ENCODE measurements around the gene IRX5. TPM values are rescaled to one million over a fixed set of nuclear protein-coding genes. Genes with fewer than 3 reads are reported as not detected.

The IRX5 gene
- total RNA-seq: 69.1 and 93.0 TPM in 2 replicates
- polyA plus RNA-seq: 22.0 and 24.7 TPM in 2 replicates

- Histone ChIP-seq H3K27ac (peak within 1 kb of the TSS; percentile 94), H3K36me3 (peaks cover 6% of the 10 kb centered on the region), H3K4me3 (peak within 1 kb of the TSS; percentile 96), H3K4me1 (ENCODE audit: low read depth) (peaks cover 18% of the 10 kb centered on the region), H3K9me3 (ENCODE audit: low read depth) (no peaks in the 10 kb centered on the region), H3K27me3 (no peaks in the 10 kb centered on the region)
- DNase-seq (ENCODE audit: low read depth in 1 of 2, low spot score in 1 of 2): peak; percentile 96 to 97
- TF ChIP-seq CTCF (IDR thresholded peaks at IDR 0.05; ENCODE audit: low read depth, low read length): peak; percentile 2
Observed at GRCh38 chr16:54930005-54930868, at the start of gene IRX5. Gene IRX5 (plus strand): TSS chr16:54930865. CDS start chr16:54931199, 334 bp downstream.

DNA sequence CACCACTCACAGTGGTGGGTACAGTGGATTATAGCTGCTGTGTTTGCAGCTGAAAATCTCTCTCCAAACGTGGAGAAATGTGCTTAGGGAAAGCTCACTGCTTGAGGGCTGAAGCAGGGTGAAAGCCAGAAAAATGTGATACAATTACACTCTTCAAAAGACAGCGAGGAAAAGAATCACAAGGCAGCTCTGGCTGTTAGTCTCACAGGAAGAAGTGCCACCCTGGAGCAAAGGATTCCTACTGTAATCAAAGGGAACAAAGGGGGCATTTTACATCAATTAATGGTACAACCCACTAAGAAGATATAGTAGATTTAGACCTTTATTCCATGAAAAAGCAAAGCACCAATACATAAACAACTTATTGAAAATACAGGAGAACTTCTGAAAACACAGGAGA, 48.1 kb upstream of the IRX5 start:
- no peaks in the 10 kb centered on the region for H3K4me1 ChIP-seq (ENCODE audit: low read depth)
- no peak overlapping the region for H3K4me3 ChIP-seq
- H3K27ac ChIP-seq: no peak overlapping the region
- DNase-seq (ENCODE audit: low read depth in 1 of 2, low spot score in 1 of 2): no peak
- no peaks in the 10 kb centered on the region for H3K36me3 ChIP-seq
- H3K27me3 ChIP-seq: no peaks in the 10 kb centered on the region
- H3K9me3 ChIP-seq (ENCODE audit: low read depth): no peaks in the 10 kb centered on the region
- TF ChIP-seq CTCF (IDR thresholded peaks at IDR 0.05; ENCODE audit: low read depth, low read length): no peak

- Histone ChIP-seq H3K27me3 (no peaks in the 10 kb centered on the region), H3K9me3 (ENCODE audit: low read depth) (no peaks in the 10 kb centered on the region), H3K4me3 (no peak overlapping the region), H3K27ac (no peak overlapping the region), H3K36me3 (no peaks in the 10 kb centered on the region), H3K4me1 (ENCODE audit: low read depth) (no peaks in the 10 kb centered on the region)
- DNase-seq (ENCODE audit: low read depth in 1 of 2, low spot score in 1 of 2): no peak
- TF ChIP-seq CTCF (IDR thresholded peaks at IDR 0.05; ENCODE audit: low read depth, low read length): no peak
Observed at GRCh38 chr16:54883358-54883757, 47.3 kb upstream of the IRX5 start.

GRCh38 chr16:54886078-54886477, 44.6 kb upstream of the IRX5 start:
- Histone ChIP-seq H3K36me3 (no peaks in the 10 kb centered on the region), H3K27me3 (no peaks in the 10 kb centered on the region), H3K9me3 (ENCODE audit: low read depth) (no peaks in the 10 kb centered on the region), H3K4me3 (no peak overlapping the region), H3K27ac (no peak overlapping the region), H3K4me1 (ENCODE audit: low read depth) (peaks cover 16% of the 10 kb centered on the region)
- DNase-seq (ENCODE audit: low read depth in 1 of 2, low spot score in 1 of 2): no peak
- no peak for TF ChIP-seq CTCF (IDR thresholded peaks at IDR 0.05; ENCODE audit: low read depth, low read length)

DNA sequence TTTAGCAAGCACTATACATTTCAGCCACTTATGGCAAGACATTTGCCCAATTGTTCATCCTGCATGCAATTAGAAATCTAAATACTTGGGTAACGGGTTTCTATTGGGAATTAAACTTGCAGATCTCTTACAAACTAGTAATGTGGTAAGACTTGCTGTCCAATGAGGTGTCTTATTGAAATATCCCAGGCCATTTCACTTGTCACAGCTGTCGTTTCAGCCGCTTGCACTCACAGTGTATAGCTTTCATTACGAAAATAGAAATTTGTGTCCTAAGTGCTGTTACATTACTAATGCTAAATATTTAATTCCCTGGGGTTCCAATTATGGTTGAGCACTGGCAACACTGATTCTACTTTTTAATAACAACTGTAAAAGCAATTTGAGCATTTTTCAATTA, 40.3 kb upstream of the IRX5 start:
- DNase-seq (ENCODE audit: low read depth in 1 of 2, low spot score in 1 of 2): peak in 1 of 2 donors; percentile 74
- TF ChIP-seq CTCF (IDR thresholded peaks at IDR 0.05; ENCODE audit: low read depth, low read length): no peak
- Histone ChIP-seq H3K4me3 (no peak overlapping the region), H3K4me1 (ENCODE audit: low read depth) (peaks cover 22% of the 10 kb centered on the region), H3K27ac (peak overlapping the region; percentile 76), H3K27me3 (no peaks in the 10 kb centered on the region), H3K9me3 (ENCODE audit: low read depth) (no peaks in the 10 kb centered on the region), H3K36me3 (no peaks in the 10 kb centered on the region)

All from cardiac muscle cell (in vitro differentiated cells and primary cell).